GM08714 (cell line): ENCODE measurements around the gene GALNT14.

Source experiments
- H3K4me3 ChIP-seq: fragments of 200-500 bp; sonication (Bioruptor generic); 2 replicates; pipeline ENCODE4 v1.5.1; 2014; ENCODE audit warnings: mild to moderate bottlenecking, low read length, inconsistent platforms
- ZNF274 ChIP-seq: IDR thresholded peaks from 2 replicates; pipeline ENCODE4 v1.6.1; 2012; ENCODE audit warnings: mild to moderate bottlenecking, low read depth, low read length

The GALNT14 gene

GRCh38 chr2:30964334-30965005 is 173.8 kb downstream of the GALNT14 start:
- TF ChIP-seq ZNF274 = no peak

DNA sequence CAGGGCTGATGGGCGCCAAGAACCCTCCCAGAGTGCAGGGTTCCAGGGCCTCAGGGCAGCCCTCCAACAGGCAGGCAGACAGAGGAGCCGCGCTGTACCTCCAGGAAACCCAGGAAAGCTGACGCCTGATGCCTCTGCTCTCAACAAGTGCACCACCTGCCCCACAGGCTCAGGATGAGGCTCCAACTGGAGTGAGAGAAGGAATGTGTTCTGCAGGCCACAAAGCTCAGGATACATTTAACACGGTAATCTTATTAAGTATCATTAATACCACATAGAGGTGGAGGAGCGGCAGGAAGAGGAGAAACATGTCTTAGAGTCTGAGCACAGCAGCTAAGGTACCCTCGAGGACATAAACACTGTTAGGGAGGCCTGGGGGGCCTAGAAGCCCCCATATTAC is 175.1 kb downstream of the GALNT14 start:
- no peak for TF ChIP-seq ZNF274
- no peak overlapping the region for H3K4me3 ChIP-seq

More at GRCh38 chr2:30964334-30965005, 173.8 kb downstream of the GALNT14 start:
- H3K4me3 ChIP-seq = no peak overlapping the region

- no peak for TF ChIP-seq ZNF274
- H3K4me3 ChIP-seq = no peak overlapping the region
Observed at GRCh38 chr2:30960213-30960612, 178.0 kb downstream of the GALNT14 start.

DNA sequence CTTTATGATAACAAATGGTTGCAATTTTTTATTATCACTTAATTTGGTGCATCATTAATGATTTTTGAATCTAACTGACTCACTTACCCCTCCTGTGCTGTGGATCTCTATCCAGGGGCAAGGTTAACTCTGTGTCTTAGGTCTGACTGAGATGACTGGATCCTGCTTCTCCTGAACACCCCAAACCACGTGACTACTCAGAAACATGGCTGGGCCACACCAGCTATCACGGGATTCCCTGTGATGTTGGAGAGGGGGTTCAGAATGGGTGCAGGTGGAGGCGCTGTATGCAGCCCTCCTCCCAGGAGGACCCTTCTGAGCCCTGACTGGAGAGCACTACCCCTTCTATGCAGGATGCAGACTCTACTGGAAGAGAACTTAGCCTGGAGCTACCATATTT is 178.6 kb downstream of the GALNT14 start:
- no peak for TF ChIP-seq ZNF274
- no peak overlapping the region for H3K4me3 ChIP-seq

DNA sequence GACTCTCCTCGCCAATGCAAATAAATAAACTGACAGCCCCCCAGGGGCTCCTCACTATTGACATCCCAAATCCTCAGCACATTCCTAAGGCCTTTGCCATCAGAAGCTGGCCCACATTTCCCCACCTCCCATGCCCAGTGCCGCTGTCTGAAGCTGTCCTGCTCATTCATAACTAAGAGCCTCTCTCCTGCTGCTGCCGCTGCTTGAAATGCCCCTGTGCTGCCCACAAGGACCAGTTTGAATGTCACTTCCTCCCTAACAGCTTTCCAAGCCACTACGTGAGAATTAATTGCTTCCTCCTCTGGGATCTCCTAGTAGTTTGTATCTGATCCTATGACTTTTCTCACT is 179.3 kb downstream of the GALNT14 start:
- H3K4me3 ChIP-seq = no peak overlapping the region
- no peak for TF ChIP-seq ZNF274

GRCh38 chr2:30958193-30958917 is 179.9 kb downstream of the GALNT14 start:
- TF ChIP-seq ZNF274 = no peak
- H3K4me3 ChIP-seq = no peak overlapping the region

DNA sequence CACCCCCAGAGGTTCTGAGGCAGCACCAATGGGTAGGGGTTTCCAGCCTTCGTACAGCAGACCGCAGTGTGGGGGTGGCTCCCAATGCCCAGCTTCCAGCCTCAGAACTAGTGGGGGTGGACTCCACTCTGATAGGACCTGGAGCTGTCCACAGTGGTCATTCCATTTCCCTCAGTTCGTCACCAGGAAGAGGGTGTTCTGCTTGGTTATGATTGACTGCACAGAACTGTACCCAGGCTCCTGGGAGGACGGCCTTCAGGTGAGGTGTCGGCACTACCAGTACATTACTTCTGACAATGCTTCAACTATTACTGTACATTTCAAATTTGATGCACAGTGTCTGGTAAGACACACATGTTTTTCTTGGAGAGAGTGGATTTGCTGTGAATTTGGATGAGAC is 180.6 kb downstream of the GALNT14 start:
- TF ChIP-seq ZNF274 = no peak

GRCh38 chr2:30956995-30957394 is 181.2 kb downstream of the GALNT14 start:
- no peak for TF ChIP-seq ZNF274

More for the DNA sequence above, 180.6 kb downstream of the GALNT14 start:
- H3K4me3 ChIP-seq = no peak overlapping the region

DNA sequence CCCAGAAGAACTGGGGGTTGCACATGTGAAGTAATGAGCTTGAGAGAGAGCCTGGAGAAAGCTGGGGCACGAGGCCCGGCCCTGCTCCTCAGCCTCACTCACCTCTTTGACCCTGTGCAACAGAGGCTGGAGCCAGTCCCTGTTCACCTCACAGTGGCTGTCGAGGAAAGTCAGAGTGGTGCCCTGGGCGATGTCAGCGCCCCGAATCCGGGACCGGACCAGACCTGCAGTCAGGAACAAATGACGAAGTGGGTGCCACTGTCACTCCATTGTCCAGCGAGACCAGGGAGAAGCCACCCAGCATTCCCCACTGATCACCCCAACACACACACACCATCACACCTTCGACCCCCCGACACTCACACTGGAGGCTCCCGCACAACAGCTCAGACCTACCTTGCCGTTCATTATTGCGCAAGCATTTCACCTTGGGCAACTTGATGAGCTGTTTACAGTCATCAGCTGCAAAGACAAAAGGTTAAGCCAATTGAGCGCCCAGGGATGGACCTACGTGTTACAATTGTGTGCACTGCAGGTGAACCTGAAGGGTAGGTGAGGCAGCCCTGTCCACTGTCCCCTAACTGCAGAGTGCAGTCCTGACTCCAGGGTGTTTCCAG is 182.6 kb downstream of the GALNT14 start:
- TF ChIP-seq ZNF274 = no peak
- no peak overlapping the region for H3K4me3 ChIP-seq

More at GRCh38 chr2:30956995-30957394, 181.2 kb downstream of the GALNT14 start:
- H3K4me3 ChIP-seq = no peak overlapping the region

DNA sequence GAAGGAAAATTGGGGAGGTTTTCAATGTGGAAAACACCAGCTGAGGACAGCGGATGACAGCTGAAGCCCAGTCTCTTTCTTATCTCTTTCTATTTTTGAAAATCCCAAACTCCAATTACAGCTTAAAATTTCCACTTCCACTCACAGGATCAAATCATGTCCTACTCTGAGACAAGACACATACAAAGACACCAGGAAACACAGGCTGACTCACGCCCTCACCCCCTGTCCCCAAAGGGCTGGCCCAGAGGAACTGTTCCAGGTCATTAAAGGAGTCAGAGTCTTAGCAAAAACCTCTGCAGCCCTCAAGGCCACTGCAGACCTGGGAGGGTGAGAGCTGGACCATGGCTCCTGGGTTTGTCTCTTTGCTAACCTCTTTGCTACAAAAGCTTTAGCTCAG is 187.9 kb downstream of the GALNT14 start:
- no peak for TF ChIP-seq ZNF274
- H3K4me3 ChIP-seq = no peak overlapping the region

- no peak for TF ChIP-seq ZNF274
- H3K4me3 ChIP-seq = no peak overlapping the region
Observed at GRCh38 chr2:30949435-30949834, 188.8 kb downstream of the GALNT14 start.

- TF ChIP-seq ZNF274 = no peak
- no peak overlapping the region for H3K4me3 ChIP-seq
Observed at GRCh38 chr2:30948857-30949256, 189.4 kb downstream of the GALNT14 start.

DNA sequence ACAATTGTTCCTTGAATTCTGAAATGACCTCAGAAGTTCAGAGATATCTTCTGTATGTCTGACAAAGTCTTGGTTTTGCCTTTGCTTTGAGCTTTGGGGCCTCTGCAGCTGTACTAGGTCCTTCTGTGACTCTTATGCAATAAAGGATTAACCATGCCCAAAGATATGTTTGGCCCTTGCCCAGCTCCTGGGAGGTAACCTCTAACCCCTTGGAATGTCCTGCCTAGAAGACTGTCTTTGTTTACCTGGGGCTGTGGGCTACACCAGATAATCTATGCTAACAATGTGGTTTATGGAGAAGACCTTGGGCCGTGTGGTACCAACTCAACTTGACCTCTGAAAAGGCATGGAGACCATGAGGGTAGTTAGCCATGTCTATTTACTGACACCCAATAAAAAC is 190.1 kb downstream of the GALNT14 start:
- H3K4me3 ChIP-seq = no peak overlapping the region
- no peak for TF ChIP-seq ZNF274

- TF ChIP-seq ZNF274 = no peak
- H3K4me3 ChIP-seq = no peak overlapping the region
Observed at GRCh38 chr2:30947686-30948085, 190.6 kb downstream of the GALNT14 start.

DNA sequence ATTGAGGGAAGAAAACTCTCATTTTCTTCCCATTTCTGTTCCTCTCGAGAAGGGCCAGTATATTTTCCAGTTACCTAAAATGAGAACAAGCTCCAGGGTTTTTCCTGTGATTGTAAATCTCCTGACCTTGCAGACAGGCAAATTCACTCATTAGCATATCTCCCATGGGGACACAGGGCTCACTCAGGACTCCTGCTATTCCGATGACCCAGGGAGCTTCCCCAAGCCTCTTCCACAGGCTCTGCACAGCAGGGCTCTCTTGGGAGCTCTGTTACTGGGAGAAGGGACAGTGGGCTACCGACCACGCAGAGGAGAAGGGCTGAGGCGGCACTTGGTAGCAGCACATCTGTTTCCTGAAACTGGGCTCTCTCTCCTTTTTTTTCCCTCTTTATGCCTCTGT is 195.8 kb downstream of the GALNT14 start:
- no peak overlapping the region for H3K4me3 ChIP-seq
- no peak for TF ChIP-seq ZNF274
